Non-pigmented ciliary epithelial cell (primary cell): ENCODE data around the gene RNU6-9.
"Not testable (repeated sequence)": the region's sequence is repeated elsewhere in the genome, so short reads cannot be mapped to it uniquely, and the experiment has no call there.

Experiments used
- DNase-seq: peaks from one replicate; pipeline ENCODE4 v3.0.0-alpha.2; 2010; ENCODE audit warnings: low read depth

RNU6-9 gene

GRCh38 chr19:878751-879561, 14.3 kb upstream of the RNU6-9 start:
- not testable (repeated sequence) for DNase-seq

GRCh38 chr19:879711-880438, 13.4 kb upstream of the RNU6-9 start:
- no peak for DNase-seq

GRCh38 chr19:881385-882071, 11.8 kb upstream of the RNU6-9 start:
- DNase-seq = no peak

GRCh38 chr19:882871-883497, 10.3 kb upstream of the RNU6-9 start:
- no peak for DNase-seq

- DNase-seq = no peak
Measured at GRCh38 chr19:883661-884211, 9.5 kb upstream of the RNU6-9 start.

- no peak for DNase-seq
Measured at GRCh38 chr19:884420-885211, 8.7 kb upstream of the RNU6-9 start.

- no peak for DNase-seq
Measured at GRCh38 chr19:885536-886224, 7.6 kb upstream of the RNU6-9 start.

GRCh38 chr19:887072-887471, 6.2 kb upstream of the RNU6-9 start:
- DNase-seq = no peak

- no peak for DNase-seq
Measured at GRCh38 chr19:887599-887998, 5.7 kb upstream of the RNU6-9 start.

- no peak for DNase-seq
Measured at GRCh38 chr19:888581-889385, 4.5 kb upstream of the RNU6-9 start.

GRCh38 chr19:889662-890295, 3.5 kb upstream of the RNU6-9 start:
- DNase-seq = no peak

- DNase-seq = no peak
Measured at GRCh38 chr19:890831-891230, 2.5 kb upstream of the RNU6-9 start.

GRCh38 chr19:891421-892200, 1.7 kb upstream of the RNU6-9 start:
- not testable (repeated sequence) for DNase-seq

GRCh38 chr19:892243-892893, 916 bp upstream of the RNU6-9 start:
- no peak for DNase-seq

- no peak for DNase-seq
Measured at GRCh38 chr19:896434-896833, 3.1 kb downstream of the RNU6-9 start.

- no peak for DNase-seq
Measured at GRCh38 chr19:896999-897398, 3.7 kb downstream of the RNU6-9 start.

GRCh38 chr19:897442-898039, 4.3 kb downstream of the RNU6-9 start:
- no peak for DNase-seq

- no peak for DNase-seq
Measured at GRCh38 chr19:898663-899062, 5.4 kb downstream of the RNU6-9 start.
